Liver (tissue), 9 donors: ENCODE measurements around the gene SLC2A4. TPM values are rescaled to one million over a fixed set of nuclear protein-coding genes. Genes with fewer than 3 reads are reported as not detected.

Source experiments
- DNase-seq: peaks from one replicate; pipeline ENCODE4 v3.0.0-alpha.2; 2017; ENCODE audit warnings: low spot score
- H3K27ac ChIP-seq, 2 donors: one replicate each; pipeline ENCODE4 v1.7.0; 2013; ENCODE audit warnings: inconsistent platforms in 2 of 2, low read length in 2 of 2, control low read depth in 1 of 2, low read depth in 1 of 2, mild to moderate bottlenecking in 1 of 2
- H3K27me3 ChIP-seq, 4 donors: one replicate each; pipeline versions ENCODE4 v1.6.1 to v1.7.0; 2013; ENCODE audit warnings: low read length in 3 of 4, inconsistent platforms in 1 of 4, mild to moderate bottlenecking in 1 of 4, moderate library complexity in 1 of 4; ENCODE audit not compliant: control insufficient read depth in 4 of 4, insufficient read depth in 4 of 4
- H3K36me3 ChIP-seq, 4 donors: one replicate each; pipeline versions ENCODE4 v1.6.1 to v1.7.0; 2013; ENCODE audit warnings: low read length in 3 of 4, mild to moderate bottlenecking in 3 of 4, low read depth in 1 of 4, moderate library complexity in 1 of 4; ENCODE audit not compliant: control insufficient read depth in 4 of 4, insufficient read depth in 3 of 4
- H3K4me1 ChIP-seq, 4 donors: one replicate each; pipeline versions ENCODE4 v1.6.1 to v1.7.0; 2013; ENCODE audit warnings: low read length in 3 of 4, mild to moderate bottlenecking in 3 of 4, moderate library complexity in 1 of 4; ENCODE audit not compliant: control insufficient read depth in 4 of 4, insufficient read depth in 4 of 4
- H3K4me3 ChIP-seq, 3 donors: one replicate each; pipeline versions ENCODE4 v1.6.1 to v1.7.0; 2013; ENCODE audit warnings: low read length in 3 of 3, control low read depth in 1 of 3, low read depth in 1 of 3, mild to moderate bottlenecking in 1 of 3
- H3K9ac ChIP-seq, 2 donors: one replicate each; pipeline ENCODE4 v1.7.0; 2013; ENCODE audit warnings: low read length in 2 of 2, mild to moderate bottlenecking in 2 of 2, moderate library complexity in 2 of 2, control low read depth in 1 of 2, low read depth in 1 of 2
- H3K9me3 ChIP-seq, 4 donors: one replicate each; pipeline versions ENCODE4 v1.6.1 to v1.7.0; 2013; ENCODE audit warnings: low read length in 3 of 4; ENCODE audit not compliant: control insufficient read depth in 4 of 4
- CTCF ChIP-seq: fragments of 150-350 bp; IDR thresholded peaks from 2 replicates; pipeline ENCODE4 v1.5.1; 2017; ENCODE audit warnings: improper control_type of control experiment, low read depth, low read length; ENCODE audit not compliant: missing input control
- EGR1 ChIP-seq, 2 donors: IDR thresholded peaks; 2 replicates each; pipeline ENCODE4 v1.6.1; 2016 to 2018; ENCODE audit warnings: antibody characterized with exemption in 2 of 2, low read depth in 2 of 2
- FOXA1 ChIP-seq: IDR thresholded peaks from 2 replicates; pipeline ENCODE4 v1.6.1; 2016; ENCODE audit warnings: antibody characterized with exemption
- FOXA2 ChIP-seq: IDR thresholded peaks from 2 replicates; pipeline ENCODE4 v1.6.1; 2016; ENCODE audit warnings: antibody characterized with exemption
- GABPA ChIP-seq, 2 donors: IDR thresholded peaks in 1 of 2; conservative IDR thresholded peaks in 1 of 2; 2 replicates each; pipeline ENCODE4 v1.6.1; 2016; ENCODE audit warnings: antibody characterized with exemption in 2 of 2, mild to moderate bottlenecking in 1 of 2, moderate library complexity in 1 of 2
- HNF4G ChIP-seq: IDR thresholded peaks from 2 replicates; pipeline ENCODE4 v1.6.1; 2016; ENCODE audit warnings: antibody characterized with exemption
- JUND ChIP-seq, 2 donors: IDR thresholded peaks; 2 replicates each; pipeline ENCODE4 v1.6.1; 2016; ENCODE audit warnings: antibody characterized with exemption in 2 of 2
- MAX ChIP-seq: IDR thresholded peaks from 2 replicates; pipeline ENCODE4 v1.6.1; 2016; ENCODE audit warnings: antibody characterized with exemption
- RAD21 ChIP-seq, 2 donors: IDR thresholded peaks; 2 replicates each; pipeline ENCODE4 v1.6.1; 2016; ENCODE audit warnings: antibody characterized with exemption in 2 of 2, mild to moderate bottlenecking in 2 of 2
- REST ChIP-seq: IDR thresholded peaks from 2 replicates; pipeline ENCODE4 v1.6.1; 2016; ENCODE audit warnings: antibody characterized with exemption, mild to moderate bottlenecking
- YY1 ChIP-seq: IDR thresholded peaks from 2 replicates; pipeline ENCODE4 v1.6.1; 2016; ENCODE audit warnings: antibody characterized with exemption, mild to moderate bottlenecking
- ZBTB33 ChIP-seq: IDR thresholded peaks from 2 replicates; pipeline ENCODE4 v1.6.1; 2016; ENCODE audit warnings: antibody characterized with exemption
- WGBS: extraction: QIAGEN DNeasy Blood & Tissue Kit; methylation state at CpG from one replicate; pipeline ENCODE4 v1.1.7; 2013; 5-methylcytosine and 5-hydroxymethylcytosine counted together
- polyA plus RNA-seq, 2 donors: library from polyadenylated mRNA; stranded (reverse) in 1 of 2; unstranded in 1 of 2; fragments of 200-250 nt in 1 of 2; fragments of >200 nt in 1 of 2; fragmentation: Nextera tagmentation in 1 of 2; extraction: Ambion mirVana in 1 of 2; gene quantifications; one replicate each; pipeline versions ENCODE4 v1.2.1 to v1.2.3, GENCODE V29; 2013 to 2015
- total RNA-seq, 2 donors: library from RNA; depleted of rRNA; stranded (reverse); fragments of >200 nt; gene quantifications; one replicate each; pipeline ENCODE4 v1.2.3, GENCODE V29; 2014
- donor health status: healthy.
- donor health status: healthy.
- donor health status: healthy.
- donor health status: healthy.
- donor health status: healthy.

The SLC2A4 gene
- total and polyA plus RNA-seq, 4 donors, result 0.42 to 10.6 (median 1.6) TPM

GRCh38 chr17:7323731-7324437 is 42.4 kb downstream of the SLC2A4 start:
- Histone ChIP-seq H3K4me1 (peaks cover 7 to 14% (median 10%) of the 10 kb centered on the region in 4 donors), H3K9me3 (no peaks in the 10 kb centered on the region), H3K36me3 (peaks cover 8 to 60% (median 25%) of the 10 kb centered on the region in 4 donors), H3K27me3 (no peaks in the 10 kb centered on the region), H3K4me3 (no peak overlapping the region), H3K27ac (no peak overlapping the region), H3K9ac (no peak overlapping the region)
- 76% methylated on average over 39 of the region's 39 CpGs for WGBS
- no peak for TF ChIP-seq FOXA1
- TF ChIP-seq MAX, result no peak
- no peak for TF ChIP-seq RAD21 (IDR thresholded peaks at IDR 0.05)
- peak; percentile 55 for TF ChIP-seq CTCF
- DNase-seq, result peak; percentile 77

- Histone ChIP-seq H3K4me1 (peaks cover 7 to 14% (median 10%) of the 10 kb centered on the region in 4 donors), H3K4me3 (no peak overlapping the region), H3K27me3 (no peaks in the 10 kb centered on the region), H3K36me3 (peaks cover 6 to 57% (median 24%) of the 10 kb centered on the region in 4 donors), H3K9me3 (no peaks in the 10 kb centered on the region), H3K27ac (no peak overlapping the region), H3K9ac (no peak overlapping the region)
- TF ChIP-seq RAD21 (IDR thresholded peaks at IDR 0.05), result no peak
- no peak for TF ChIP-seq EGR1 (IDR thresholded peaks at IDR 0.05; ENCODE audit: low read depth in 2 of 2)
- TF ChIP-seq ZBTB33, result no peak
- no peak for TF ChIP-seq HNF4G
- no peak for TF ChIP-seq REST
- TF ChIP-seq JUND (IDR thresholded peaks at IDR 0.05), result no peak
- no peak for TF ChIP-seq YY1
- no peak for TF ChIP-seq FOXA2
- no peak for TF ChIP-seq GABPA (IDR thresholded peaks at IDR 0.05 in 1 of 2, conservative IDR thresholded peaks at IDR 0.05 in 1 of 2)
- 92% methylated on average over 3 of the region's 3 CpGs for WGBS
- no peak for DNase-seq
These were observed 42.9 kb downstream of the SLC2A4 start for GRCh38 chr17:7324438-7324779.
